Measurements from ENCODE around the gene SMTNL1.

SMTNL1 gene

GRCh38 chr11:57571606-57572005 lies 34.2 kb downstream of the SMTNL1 start:
- TF ChIP-seq CTCF (IDR thresholded peaks at IDR 0.05; ENCODE audit: extremely low read depth, missing control alignments), result no peak
- no peak for DNase-seq (ENCODE audit: low spot score)

- TF ChIP-seq CTCF (IDR thresholded peaks at IDR 0.05; ENCODE audit: extremely low read depth, missing control alignments), result no peak
- DNase-seq (ENCODE audit: low spot score), result no peak
Measured at GRCh38 chr11:57574061-57574460, 36.7 kb downstream of the SMTNL1 start.

GRCh38 chr11:57584341-57584740 lies 46.9 kb downstream of the SMTNL1 start:
- no peak for TF ChIP-seq CTCF (IDR thresholded peaks at IDR 0.05; ENCODE audit: extremely low read depth, missing control alignments)
- DNase-seq (ENCODE audit: low spot score), result no peak

- no peak for DNase-seq (ENCODE audit: low spot score)
- TF ChIP-seq CTCF (IDR thresholded peaks at IDR 0.05; ENCODE audit: extremely low read depth, missing control alignments), result no peak
Measured at GRCh38 chr11:57585301-57585700, 47.9 kb downstream of the SMTNL1 start.

- DNase-seq (ENCODE audit: low spot score), result no peak
- no peak for TF ChIP-seq CTCF (IDR thresholded peaks at IDR 0.05; ENCODE audit: extremely low read depth, missing control alignments)
Measured at GRCh38 chr11:57586711-57587245, 49.4 kb downstream of the SMTNL1 start.

- DNase-seq (ENCODE audit: low spot score), result no peak
- no peak for TF ChIP-seq CTCF (IDR thresholded peaks at IDR 0.05; ENCODE audit: extremely low read depth, missing control alignments)
Measured at GRCh38 chr11:57588046-57588710, 50.8 kb downstream of the SMTNL1 start.

- DNase-seq (ENCODE audit: low spot score), result no peak
- TF ChIP-seq CTCF (IDR thresholded peaks at IDR 0.05; ENCODE audit: extremely low read depth, missing control alignments), result no peak
Measured at GRCh38 chr11:57596266-57596885, 59.0 kb downstream of the SMTNL1 start.

Data from GM20000 (cell line).